Mucosa of rectum (tissue), 2 donors: ENCODE measurements around the gene SETBP1.
"Not testable (repeated sequence)": the region's sequence is repeated elsewhere in the genome, so short reads cannot be mapped to it uniquely, and the experiment has no call there.

Source experiments
- H3K27ac ChIP-seq, 2 donors: one replicate each; pipeline ENCODE4 v1.7.0; 2013; ENCODE audit warnings: inconsistent platforms in 2 of 2, low read depth in 2 of 2, low read length in 2 of 2
- H3K27me3 ChIP-seq, 2 donors: one replicate each; pipeline ENCODE4 v1.7.0; 2013; ENCODE audit warnings: low read length in 2 of 2; ENCODE audit not compliant: control insufficient read depth in 2 of 2, insufficient read depth in 2 of 2
- H3K36me3 ChIP-seq, 2 donors: one replicate each; pipeline ENCODE4 v1.7.0; 2013; ENCODE audit warnings: low read length in 2 of 2; ENCODE audit not compliant: control insufficient read depth in 2 of 2, insufficient read depth in 2 of 2
- H3K4me1 ChIP-seq, 2 donors: one replicate each; pipeline ENCODE4 v1.7.0; 2013; ENCODE audit warnings: low read length in 2 of 2, mild to moderate bottlenecking in 1 of 2; ENCODE audit not compliant: control insufficient read depth in 2 of 2, insufficient read depth in 2 of 2
- H3K4me3 ChIP-seq, 2 donors: one replicate each; pipeline ENCODE4 v1.7.0; 2013; ENCODE audit warnings: low read length in 2 of 2
- H3K9ac ChIP-seq, 2 donors: one replicate each; pipeline ENCODE4 v1.7.0; 2013; ENCODE audit warnings: low read length in 2 of 2, low read depth in 1 of 2, mild to moderate bottlenecking in 1 of 2
- H3K9me3 ChIP-seq, 2 donors: one replicate each; pipeline ENCODE4 v1.7.0; 2013; ENCODE audit warnings: low read length in 2 of 2; ENCODE audit not compliant: control insufficient read depth in 2 of 2
- donor health status: healthy.
- donor health status: Normal muscosa, but diverticular disease.

The SETBP1 gene

GRCh38 chr18:44715245-44715644 is 34.6 kb downstream of the SETBP1 start:
- Histone ChIP-seq H3K27me3 (no peaks in the 10 kb centered on the region), H3K9ac (peak overlapping the region in 1 of 2 donors; percentile 17), H3K4me1 (peaks cover 0 to 4% of the 10 kb centered on the region in 2 donors), H3K9me3 (no peaks in the 10 kb centered on the region), H3K36me3 (no peaks in the 10 kb centered on the region), H3K27ac (peak overlapping the region; percentile 2 to 20), H3K4me3 (no peak overlapping the region)

GRCh38 chr18:44715842-44716241 is 35.2 kb downstream of the SETBP1 start:
- Histone ChIP-seq H3K4me3 (no peak overlapping the region), H3K36me3 (no peaks in the 10 kb centered on the region), H3K9me3 (no peaks in the 10 kb centered on the region), H3K27ac (peak overlapping the region in 1 of 2 donors; percentile 31), H3K9ac (peak overlapping the region in 1 of 2 donors; percentile 17), H3K27me3 (no peaks in the 10 kb centered on the region), H3K4me1 (peaks cover 0 to 4% of the 10 kb centered on the region in 2 donors)

DNA sequence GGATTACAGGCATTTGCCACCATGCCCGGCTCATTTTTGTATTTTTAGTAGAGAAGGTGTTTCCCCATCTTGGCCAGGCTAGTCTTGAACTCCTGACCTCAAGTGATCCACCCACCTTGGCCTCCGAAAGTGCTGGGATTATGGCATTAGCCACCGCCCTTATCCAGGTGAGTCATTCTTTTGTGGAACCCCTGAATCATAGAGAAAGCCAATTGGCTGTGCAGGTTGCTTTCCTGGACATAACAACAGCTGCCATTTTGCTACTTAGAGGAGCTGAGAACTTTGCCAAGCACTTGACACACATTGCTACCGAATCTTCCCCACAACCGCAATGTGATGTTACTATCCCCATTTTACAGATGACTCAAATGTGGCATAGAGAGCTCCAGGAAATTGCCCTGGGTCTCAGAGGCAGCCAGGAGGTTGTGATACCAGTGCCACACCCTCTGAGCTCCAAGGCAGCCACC is 36.0 kb downstream of the SETBP1 start:
- no peaks in the 10 kb centered on the region for H3K9me3 ChIP-seq
- H3K27ac ChIP-seq: no peak overlapping the region
- no peaks in the 10 kb centered on the region for H3K27me3 ChIP-seq
- no peaks in the 10 kb centered on the region for H3K36me3 ChIP-seq
- peaks cover 0 to 6% of the 10 kb centered on the region in 2 donors for H3K4me1 ChIP-seq
- no peak overlapping the region for H3K4me3 ChIP-seq
- no peak overlapping the region for H3K9ac ChIP-seq

DNA sequence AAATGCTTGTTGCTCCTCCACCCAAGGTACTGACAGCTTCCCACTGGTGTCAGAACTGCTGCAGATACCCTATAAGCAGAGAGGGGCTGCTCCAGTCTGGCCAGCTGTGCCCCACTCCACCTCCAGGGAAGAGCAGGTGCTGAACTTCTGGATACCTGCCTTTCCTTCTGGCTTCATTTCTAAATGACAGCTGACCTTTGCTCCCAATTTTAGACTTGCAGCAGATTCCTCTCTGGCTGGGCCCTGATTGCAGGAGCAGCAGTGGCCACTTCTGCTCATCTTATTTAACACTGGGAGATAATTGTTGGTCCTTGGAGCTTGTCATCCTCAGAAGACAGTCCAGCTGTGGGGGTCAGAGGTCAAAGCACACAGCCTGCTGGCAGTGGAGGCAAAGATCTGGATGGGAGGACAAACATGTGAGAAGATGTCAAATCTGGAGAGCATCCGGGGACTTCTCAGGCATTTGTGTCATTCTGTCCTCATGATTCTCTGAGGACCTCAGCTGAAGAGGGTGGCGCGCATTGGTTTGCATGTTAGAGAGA is 38.9 kb downstream of the SETBP1 start:
- H3K4me1 ChIP-seq: peaks cover 6 to 8% of the 10 kb centered on the region in 2 donors
- no peaks in the 10 kb centered on the region for H3K9me3 ChIP-seq
- no peak overlapping the region for H3K4me3 ChIP-seq
- H3K9ac ChIP-seq: no peak overlapping the region
- H3K27ac ChIP-seq: no peak overlapping the region
- no peaks in the 10 kb centered on the region for H3K27me3 ChIP-seq
- H3K36me3 ChIP-seq: no peaks in the 10 kb centered on the region

DNA sequence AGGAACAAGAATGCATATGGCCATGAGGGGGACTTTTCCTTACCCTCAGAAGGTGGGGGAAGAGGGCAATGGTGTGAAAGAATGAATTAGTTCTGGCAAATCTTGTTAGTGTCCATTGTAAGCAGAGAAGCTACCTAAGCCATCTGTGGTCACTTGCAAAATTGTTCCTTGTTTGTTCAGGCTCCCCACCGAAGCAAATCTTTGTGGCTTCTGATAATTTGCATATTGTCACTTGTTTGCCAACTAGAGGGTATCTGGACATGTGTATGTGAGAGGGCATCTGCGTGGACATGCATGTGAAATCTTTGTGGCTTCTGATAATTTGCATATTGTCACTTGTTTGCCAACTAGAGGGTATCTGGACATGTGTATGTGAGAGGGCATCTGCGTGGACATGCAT is 41.1 kb downstream of the SETBP1 start:
- peaks cover 12 to 20% of the 10 kb centered on the region in 2 donors for H3K4me1 ChIP-seq
- H3K27ac ChIP-seq, H3K9ac ChIP-seq, H3K4me3 ChIP-seq, H3K27me3 ChIP-seq, H3K9me3 ChIP-seq, H3K36me3 ChIP-seq: not testable (repeated sequence)

DNA sequence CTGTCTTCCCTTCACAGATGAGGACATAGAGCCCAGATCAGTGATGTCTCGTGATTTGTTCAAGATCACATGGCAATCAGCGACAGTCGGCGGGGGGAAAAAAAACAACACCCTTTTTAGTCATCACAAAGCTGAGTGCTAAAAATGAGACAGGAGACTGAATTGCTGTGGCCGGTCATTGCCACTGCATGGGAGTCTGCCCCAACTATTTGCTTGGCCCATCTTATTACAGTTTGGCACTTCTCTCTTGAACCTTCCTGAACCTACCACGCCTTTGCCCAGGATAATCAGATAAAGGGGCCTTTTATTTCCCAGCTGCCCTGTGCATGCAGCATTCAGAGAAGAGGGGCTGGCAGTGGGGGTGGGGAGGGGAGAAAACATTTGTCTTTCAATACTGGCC is 42.7 kb downstream of the SETBP1 start:
- Histone ChIP-seq H3K4me1 (peaks cover 12 to 24% of the 10 kb centered on the region in 2 donors), H3K9ac (no peak overlapping the region), H3K36me3 (no peaks in the 10 kb centered on the region), H3K4me3 (no peak overlapping the region), H3K9me3 (no peaks in the 10 kb centered on the region), H3K27me3 (no peaks in the 10 kb centered on the region), H3K27ac (no peak overlapping the region)

- H3K4me3 ChIP-seq: no peak overlapping the region
- H3K27me3 ChIP-seq: no peaks in the 10 kb centered on the region
- H3K9me3 ChIP-seq: no peaks in the 10 kb centered on the region
- no peak overlapping the region for H3K9ac ChIP-seq
- peaks cover 13 to 30% of the 10 kb centered on the region in 2 donors for H3K4me1 ChIP-seq
- H3K36me3 ChIP-seq: no peaks in the 10 kb centered on the region
- peak overlapping the region in 1 of 2 donors; percentile 64 for H3K27ac ChIP-seq
Measured at GRCh38 chr18:44724105-44724778, 43.6 kb downstream of the SETBP1 start.

GRCh38 chr18:44725300-44726058 is 44.8 kb downstream of the SETBP1 start:
- Histone ChIP-seq H3K9ac (no peak overlapping the region), H3K36me3 (no peaks in the 10 kb centered on the region), H3K27ac (peak overlapping the region; percentile 49 to 64), H3K9me3 (no peaks in the 10 kb centered on the region), H3K4me1 (peaks cover 24 to 37% of the 10 kb centered on the region in 2 donors), H3K27me3 (no peaks in the 10 kb centered on the region), H3K4me3 (no peak overlapping the region)

DNA sequence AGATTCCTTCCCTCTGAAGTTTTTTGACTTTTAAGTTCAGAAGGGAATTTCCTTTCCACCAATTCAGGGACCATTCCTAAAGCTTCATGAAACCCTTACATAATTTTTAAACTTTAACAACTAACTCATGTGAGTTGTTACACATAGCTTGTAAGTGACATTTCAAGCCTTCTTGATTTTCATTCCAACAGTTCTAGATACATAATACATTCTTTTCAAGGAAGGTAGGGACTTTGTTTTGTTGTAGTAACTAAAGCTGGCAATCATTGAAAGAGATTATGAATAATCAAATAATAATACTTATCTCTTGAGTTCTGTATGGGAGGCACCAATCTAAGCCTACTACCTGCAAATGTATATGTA is 45.4 kb downstream of the SETBP1 start:
- H3K9me3 ChIP-seq: no peaks in the 10 kb centered on the region
- H3K27ac ChIP-seq: peak overlapping the region; percentile 49 to 64
- no peaks in the 10 kb centered on the region for H3K36me3 ChIP-seq
- peaks cover 28 to 41% of the 10 kb centered on the region in 2 donors for H3K4me1 ChIP-seq
- H3K27me3 ChIP-seq: no peaks in the 10 kb centered on the region
- H3K4me3 ChIP-seq: no peak overlapping the region
- H3K9ac ChIP-seq: no peak overlapping the region

GRCh38 chr18:44727291-44727690 is 46.6 kb downstream of the SETBP1 start:
- Histone ChIP-seq H3K4me3 (no peak overlapping the region), H3K27ac (no peak overlapping the region), H3K27me3 (no peaks in the 10 kb centered on the region), H3K4me1 (peaks cover 38 to 51% of the 10 kb centered on the region in 2 donors), H3K9ac (no peak overlapping the region), H3K36me3 (no peaks in the 10 kb centered on the region), H3K9me3 (no peaks in the 10 kb centered on the region)
